Activated CD4-positive, CD25-positive, alpha-beta regulatory T cell treated with anti-CD3 and anti-CD28 coated beads, Interleukin-2, amount 50 U/mL, for 16 hours (primary cell): Measurements from ENCODE around the gene NUDT15.
"Not testable (repeated sequence)": the region's sequence is repeated elsewhere in the genome, so short reads cannot be mapped to it uniquely, and the experiment has no call there.

Experiments
- DNase-seq: peaks from one replicate; pipeline ENCODE4 v3.0.0-alpha.2; 2020; ENCODE audit warnings: low read depth, low spot score

NUDT15 gene

DNA sequence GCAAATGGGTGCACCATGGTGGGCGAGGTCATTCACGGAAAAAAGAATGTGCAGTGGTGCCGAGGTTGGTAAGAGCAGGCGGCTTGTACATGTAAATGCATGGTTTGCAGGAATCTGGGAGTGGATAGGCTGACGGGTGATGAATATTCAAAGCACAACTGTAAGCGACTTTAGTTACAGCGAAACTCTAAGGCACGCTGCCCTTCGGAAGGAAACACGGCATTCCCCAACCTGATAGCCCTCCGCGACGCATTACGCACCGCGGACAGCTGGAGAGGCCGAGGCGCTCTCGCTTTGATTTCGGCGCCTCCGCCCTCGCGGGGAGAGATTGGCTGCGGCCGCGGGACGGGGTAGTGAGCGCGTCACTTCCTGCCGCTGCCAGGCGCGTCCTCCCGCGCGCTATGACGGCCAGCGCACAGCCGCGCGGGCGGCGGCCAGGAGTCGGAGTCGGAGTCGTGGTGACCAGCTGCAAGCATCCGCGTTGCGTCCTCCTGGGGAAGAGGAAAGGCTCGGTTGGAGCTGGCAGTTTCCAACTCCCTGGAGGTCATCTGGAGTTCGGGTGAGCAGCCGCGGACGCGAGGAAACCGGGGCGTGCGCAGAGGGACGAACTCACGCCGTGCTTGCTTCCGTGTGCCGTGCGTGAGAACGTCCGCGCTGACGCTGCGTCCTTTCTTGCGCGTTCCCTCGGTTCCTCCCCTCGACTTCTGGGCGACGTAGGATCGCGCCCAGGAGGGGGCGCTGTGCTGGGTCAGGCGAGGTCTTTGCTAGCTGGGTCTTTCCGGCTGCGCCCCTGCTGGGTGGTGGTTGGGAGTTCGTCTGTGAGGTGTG, at the start of gene NUDT15:
NUDT15 (plus strand) TSS at position 381 of the 828 bp plus-strand sequence; CDS start at position 402, 21 bp downstream.
- peak; percentile 93 for DNase-seq

DNA sequence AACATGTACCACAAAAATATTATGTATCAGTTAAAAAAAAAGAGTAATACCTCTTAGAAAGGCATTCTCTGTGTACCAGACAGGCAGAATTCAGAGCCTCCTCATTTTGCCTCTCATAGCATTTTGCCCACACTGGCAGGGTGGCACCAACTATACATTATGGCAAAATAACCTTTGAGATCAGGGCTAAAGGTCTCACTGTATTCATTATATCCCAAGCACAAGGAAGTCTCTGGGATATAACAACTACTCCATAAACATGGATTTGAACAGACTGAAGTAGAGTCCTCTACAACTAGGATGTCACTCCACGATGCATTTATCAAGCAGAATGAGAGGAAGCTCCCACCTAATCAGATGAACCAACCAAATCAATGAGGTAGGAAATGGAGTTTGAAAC, 47.1 kb upstream of the NUDT15 start:
- no peak for DNase-seq

DNA sequence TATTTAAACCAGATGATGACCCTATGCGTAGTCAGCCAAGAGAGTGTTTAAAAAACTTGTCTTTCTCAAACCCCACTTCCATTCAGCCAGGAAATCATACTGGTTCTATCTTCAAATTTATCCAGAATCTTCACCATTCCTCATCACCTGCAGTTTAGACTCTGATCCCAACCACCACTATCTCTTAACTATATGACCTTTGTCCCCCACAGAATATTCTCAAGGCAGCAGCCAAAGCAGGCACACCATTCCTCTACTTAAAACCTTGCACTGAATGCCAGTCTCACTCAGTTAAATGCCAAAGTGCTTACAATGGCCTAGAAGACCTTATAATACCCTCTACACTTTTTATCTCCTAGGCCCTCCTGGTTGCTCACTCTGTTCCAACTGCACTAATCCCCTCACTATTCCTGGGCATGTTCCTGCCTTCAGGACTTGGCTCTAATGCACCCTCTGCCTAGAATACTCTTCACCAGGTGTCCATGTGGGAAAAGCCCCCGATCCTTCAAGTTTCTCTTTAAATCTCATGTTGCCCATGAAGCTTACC, 46.5 kb upstream of the NUDT15 start:
- DNase-seq: no peak

DNA sequence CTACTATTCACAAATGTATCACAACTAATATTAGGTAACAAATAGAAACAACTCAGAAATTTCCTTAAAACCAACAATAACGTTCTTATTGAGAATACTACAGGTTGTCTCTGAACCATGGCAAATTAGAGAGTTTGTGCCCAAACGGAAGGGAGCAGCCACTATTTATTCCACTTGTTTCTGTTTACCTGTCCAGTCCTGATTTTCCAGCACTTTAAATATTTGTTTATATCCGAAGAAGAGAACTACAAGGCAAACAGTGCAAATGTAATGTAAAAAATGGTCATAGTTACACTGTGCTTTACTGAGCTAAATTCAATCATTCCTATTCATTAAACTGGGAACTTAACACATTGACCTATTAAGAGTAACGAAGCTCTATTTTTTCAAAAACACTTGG, 45.7 kb upstream of the NUDT15 start:
- no peak for DNase-seq

DNA sequence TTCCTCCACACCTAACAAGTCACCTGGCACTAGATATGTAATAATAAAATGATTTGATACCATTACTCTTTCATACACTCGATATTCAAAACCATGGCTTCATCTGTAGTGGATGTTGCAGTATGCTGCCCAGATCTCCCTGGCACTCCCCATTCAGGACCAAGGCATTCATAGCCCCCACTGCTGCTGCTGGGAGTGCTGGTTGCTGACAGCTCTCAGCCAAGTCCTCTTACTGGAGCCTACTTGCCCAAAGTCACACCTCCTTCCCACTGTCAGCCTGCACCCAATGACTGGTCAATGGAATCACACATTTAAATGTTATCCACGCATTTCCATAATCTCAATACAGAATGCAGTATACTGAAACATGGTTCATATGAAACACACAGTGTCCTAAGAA, 40.1 kb upstream of the NUDT15 start:
- no peak for DNase-seq

DNA sequence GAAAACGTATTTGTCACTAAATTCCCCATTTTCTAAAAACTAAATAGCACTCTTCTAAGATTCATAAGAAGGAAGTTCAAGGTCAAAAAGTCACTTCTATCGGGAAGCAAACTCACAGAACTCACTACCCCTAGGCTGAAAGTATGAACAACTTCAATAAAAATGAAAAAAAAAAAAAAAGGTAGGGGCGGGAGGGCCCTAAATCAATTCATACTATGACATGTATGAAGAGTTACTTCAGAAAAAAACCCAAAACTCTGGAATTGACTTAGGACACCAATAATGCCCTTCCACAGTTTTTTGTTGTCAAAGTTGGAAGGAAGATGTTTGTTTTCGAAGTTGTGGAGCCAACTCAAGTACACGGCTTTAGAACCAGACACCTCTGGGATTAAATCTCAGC, 37.6 kb upstream of the NUDT15 start:
- no peak for DNase-seq

DNA sequence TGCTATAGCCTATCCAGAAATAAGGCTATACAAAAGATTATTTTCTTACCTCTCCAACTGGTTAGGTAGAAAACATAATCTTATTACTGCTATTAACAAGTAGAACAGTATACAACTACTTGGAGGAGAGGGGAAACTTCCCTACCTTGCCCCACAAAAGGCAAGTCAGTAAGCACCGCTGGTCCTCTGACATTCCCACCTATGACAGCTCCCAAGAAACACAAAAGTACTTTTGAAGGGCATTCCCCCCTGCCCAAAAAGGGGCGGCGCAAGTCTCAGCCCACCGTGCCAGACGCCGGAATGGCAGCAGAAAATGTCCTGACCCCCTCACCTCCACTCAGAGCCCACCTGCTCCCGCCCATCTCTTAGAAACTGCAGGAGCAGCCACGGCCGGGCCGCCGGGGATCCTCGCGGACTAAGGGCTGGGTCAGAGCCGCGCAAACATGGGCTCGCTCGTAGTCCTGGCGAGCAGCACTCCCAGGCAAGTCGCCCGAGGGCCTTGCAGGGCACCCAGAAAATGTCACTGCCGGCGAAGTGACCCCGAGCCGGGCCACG, 36.9 kb upstream of the NUDT15 start:
- DNase-seq: no peak

DNA sequence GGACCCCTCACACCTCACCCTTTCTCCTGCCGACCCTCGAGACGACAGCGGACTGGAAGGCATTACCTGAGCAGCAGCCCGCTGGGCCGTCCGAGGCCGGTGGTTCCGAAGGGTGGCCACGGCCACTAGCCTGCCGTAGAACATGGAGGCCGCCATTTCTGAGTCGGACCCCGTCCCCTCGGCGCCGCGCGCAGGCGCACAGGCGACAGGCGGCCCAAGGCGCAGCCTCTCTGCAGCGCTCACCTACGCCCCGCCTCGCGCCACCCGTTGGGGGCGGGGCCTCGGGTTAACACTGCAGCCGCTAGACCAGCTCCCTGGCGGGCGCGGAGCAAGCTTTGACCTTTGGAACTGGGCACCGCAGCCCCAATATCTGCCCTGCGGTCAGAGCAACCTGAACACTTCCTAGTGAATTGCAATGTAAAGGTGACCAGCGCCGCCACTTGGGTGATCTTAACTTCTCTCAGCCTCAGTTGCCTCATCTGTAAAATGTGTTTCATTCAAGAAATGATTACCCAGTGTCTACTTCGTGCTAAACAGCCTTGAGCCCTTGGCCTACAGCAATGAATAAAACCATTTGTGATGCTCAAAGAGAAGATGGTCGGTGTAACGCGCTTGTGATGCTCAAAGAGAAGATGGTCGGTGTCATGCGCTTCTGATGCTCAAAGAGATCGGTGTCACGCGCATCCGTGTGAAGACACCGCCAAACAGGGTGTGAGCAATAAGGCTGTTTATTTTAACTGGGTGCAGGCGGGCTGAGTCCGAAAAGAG, 36.2 kb upstream of the NUDT15 start, which contains the start of gene SUCLA2:
SUCLA2 (minus strand) TSS at position 160 of the 768 bp plus-strand sequence; CDS start at position 156, 4 bp downstream.
- peak; percentile 77 for DNase-seq

DNA sequence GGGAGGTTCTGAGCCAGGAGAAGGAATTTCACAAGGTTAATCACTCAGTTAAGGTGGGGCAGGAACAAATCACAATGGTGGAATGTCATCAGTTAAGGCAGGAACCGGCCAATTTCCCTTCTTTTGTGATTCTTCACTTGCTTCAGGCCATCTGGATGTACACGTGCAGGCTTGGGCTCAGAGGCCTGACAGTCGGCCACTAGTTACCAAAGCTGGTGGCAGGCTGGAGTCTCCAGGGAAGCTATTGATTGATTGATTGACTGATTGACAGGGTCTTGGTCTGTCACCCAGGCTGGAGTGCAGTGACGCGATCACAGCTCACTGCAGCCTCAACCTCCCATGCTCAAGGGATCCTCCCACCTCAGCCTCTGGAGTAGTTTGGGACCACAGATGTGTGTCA, 35.5 kb upstream of the NUDT15 start:
- not testable (repeated sequence) for DNase-seq

DNA sequence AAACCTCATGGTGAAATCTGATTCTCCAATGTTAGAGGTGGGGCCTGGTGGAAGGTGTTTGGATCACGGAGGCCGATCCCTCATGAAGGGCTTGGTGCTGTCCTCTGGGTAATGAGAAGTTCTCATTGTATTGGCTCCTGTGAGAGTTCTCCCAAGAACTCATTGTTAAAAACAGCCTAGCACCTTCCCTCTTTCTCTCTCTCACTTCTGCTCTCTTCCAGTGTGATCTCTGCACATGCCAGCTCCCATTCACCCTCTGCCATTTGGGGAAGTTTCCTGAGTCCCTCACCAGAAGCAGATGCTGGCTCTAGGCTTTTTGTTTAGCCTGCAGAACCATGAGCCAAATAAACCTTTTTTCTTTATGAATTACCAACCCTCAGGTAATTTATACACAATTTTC, 33.3 kb upstream of the NUDT15 start:
- no peak for DNase-seq

DNA sequence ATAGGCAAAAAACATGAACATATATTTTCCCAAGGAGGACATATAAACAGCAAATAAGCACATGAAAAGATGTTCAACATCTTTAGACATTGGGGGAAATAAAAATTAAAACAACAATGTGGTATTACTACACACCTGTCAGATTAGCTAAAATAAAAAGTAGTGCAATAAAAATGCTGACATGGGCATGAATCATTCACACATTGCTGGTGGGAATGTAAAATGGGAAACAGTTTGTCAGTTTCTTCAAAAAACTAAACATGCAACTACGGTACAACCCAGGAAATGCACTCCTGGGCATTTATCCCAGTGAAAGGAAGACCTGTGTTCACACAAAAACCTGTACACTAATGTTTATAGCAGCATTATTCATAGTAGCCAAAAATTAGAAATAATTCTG, 31.1 kb upstream of the NUDT15 start:
- DNase-seq: no peak

DNA sequence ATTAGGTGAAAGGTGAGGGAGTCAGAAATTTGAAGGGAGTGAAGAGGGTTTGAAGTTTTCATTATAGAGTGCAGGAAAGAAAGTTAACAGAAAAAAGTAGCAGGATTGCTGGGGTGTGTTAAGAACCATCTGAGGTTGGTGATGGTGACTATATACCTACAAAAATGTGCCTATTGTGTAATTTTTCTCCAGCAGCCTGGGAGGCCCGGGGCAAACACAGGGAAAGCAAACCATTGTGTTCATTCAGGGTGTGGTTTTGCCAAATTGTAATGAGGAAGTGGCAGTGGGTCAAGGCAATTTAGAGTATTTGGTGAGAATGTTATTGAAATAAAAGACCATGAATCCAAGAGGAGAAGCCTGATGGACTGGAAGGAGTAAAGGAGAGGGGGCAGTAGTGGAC, 28.2 kb upstream of the NUDT15 start:
- DNase-seq: no peak

DNA sequence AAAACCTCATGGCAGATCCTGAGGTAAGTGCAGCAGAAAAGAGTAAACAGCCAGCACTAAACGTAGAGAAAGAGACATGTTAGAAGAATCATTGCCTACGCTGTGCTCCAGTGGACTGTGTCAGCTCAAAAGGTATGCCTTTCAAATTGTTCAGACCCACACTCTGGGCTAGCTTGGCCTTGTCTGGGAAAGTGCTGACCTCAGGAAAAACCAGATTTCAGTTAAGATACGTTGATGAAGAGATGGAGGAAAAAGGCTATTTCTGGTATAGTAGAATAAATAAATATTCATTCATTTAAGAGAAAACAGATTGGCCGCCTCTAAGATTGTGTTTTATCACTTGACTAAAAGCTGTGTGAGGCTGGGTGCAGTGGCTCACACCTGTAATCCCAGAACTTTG, 26.8 kb upstream of the NUDT15 start:
- DNase-seq: no peak

DNA sequence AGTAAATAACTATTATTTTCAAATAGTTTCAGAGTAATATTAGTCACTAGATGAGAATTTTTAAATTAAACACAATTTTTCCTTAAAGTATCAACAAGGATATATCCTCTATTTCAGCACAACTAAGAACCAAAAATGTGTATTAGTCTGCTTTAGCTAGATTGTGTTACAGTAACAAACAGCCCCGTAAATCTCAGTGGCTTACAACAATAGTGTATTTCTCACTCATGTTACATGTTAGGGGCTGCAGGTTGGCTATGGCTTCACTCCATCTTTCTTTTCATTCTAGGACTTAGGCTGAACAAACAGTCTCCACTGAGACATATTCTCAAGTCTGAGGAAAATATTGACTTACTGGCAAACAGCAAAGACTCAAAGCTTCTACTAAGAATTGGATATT, 24.9 kb upstream of the NUDT15 start:
- no peak for DNase-seq

DNA sequence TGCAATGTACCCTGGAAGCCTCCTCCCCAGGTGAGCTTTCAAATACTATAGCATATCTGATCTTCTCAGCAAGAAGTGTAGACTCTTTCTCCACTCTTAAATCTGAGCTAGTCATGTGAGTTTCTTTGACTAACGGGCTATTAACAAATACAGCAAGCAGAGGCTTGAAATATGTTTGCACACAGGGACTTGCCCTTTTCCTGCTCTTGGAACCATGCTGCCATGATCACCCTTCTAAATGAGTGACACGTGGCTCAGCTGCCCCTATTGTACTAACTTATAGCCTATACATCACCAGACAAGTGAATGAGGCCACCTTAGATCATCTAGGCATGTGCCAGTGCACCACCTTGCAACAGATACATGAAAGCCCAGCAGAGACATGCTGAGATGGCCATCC, 23.2 kb upstream of the NUDT15 start:
- no peak for DNase-seq

DNA sequence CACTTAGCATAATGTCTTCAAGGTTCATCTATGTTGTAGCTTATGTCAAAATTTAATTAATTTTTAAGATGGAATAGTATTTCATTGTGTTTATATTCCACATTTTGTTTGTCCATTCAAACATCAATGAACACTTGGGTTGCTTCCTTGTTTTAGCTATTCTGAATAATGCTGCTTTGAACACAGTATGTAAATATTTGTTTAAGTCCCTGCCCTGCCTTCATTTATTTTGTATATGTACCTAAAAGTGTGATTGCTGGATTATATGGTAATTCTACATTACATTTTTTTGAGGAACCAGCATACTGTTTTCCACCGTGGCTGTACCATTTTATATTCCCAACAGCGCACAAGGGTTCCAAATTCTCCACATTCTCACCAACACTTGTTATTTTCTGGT, 18.9 kb upstream of the NUDT15 start:
- no peak for DNase-seq

DNA sequence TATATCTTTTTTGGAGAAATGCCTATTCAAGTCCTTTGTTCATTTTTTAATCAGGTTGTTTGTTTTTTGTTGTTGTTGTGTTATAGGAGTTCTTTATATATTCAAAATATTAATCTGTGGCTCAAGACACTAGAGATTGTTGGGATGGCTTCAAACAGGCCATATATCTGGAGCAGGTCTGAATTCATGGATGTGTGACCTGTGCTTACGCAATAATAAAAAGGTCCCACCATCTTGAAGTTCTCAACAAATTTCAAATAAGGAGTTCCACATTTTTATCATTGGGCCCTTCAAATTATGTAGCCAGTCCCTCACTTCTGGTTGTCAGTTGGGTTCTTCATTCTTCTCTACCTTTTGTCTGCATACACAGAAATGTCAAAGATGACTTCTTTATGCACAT, 17.7 kb upstream of the NUDT15 start:
- DNase-seq: no peak

DNA sequence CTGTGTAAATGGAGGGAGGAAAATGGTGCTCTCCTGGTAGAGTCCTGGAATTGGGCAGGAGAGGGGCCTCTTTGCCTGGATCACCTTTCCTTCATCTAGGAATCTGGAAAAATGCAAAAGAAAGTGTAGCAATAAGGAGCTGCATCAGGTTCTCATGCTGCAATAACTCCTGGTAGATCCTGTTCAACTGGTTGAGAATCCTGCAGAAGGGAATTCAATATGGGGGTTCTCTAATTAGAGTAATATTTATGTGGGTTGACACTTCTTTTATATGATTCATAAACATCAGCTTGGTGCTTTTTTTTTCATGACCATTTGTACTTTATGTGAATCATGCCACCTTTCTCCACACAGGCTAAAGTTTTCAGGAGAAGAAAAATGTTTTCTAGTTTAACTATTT, 9.5 kb upstream of the NUDT15 start:
- no peak for DNase-seq

DNA sequence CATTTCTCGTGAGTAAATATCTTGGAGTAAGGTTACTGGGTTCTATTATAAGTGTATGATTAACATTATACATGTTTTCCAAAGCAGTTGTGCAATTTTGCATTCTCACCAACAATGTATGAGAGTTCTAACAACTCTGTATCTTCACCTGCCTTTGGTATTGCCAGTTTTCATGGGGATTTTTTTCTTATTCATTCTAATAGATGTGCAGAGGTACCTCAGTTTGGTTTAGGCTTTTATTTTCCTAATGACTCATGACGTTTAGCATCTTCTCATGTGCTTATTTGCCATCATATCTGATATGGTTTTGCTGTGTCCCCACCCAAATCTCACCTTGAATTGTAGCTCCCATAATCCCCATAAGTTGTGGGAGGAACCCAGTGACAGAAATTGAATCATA, 7.7 kb upstream of the NUDT15 start:
- no peak for DNase-seq

DNA sequence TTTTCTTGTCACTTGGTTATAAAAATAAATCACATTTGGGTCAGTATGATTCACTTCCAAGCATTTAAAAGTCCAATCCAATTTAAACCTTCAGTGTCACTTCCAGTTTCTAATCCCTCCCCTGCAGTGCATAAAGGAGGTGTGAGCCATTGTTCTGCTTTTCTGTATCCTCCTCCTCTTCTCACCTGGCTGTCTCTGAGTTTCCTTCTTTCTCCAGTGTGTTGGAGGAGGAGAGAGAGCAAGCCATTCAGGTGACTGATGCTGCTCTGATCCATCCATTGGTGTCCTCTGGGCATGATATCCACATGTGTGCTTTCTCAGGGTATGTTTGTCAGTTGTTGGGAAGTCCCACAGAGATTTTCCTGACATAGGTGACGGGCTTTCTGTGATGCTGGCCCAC, 1.2 kb downstream of the NUDT15 start:
- DNase-seq: no peak

DNA sequence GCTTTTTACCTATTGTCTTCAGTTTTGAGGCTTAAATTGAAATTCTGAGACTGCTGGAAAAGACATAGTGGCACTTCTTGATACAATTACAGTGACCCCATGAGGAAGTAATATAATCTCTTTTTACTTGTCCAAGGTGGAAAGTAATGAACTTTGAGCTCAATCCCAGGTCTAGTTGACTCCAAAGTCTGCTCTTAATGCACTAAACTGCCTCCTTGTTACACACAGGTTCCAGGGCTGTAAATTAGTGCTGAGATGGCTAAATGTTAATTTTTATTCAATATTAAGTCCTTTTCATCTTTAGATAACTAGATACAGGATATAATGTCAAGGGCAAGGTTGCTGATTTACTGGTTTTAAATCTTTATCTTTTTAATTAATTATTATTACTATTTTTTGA, 2.5 kb downstream of the NUDT15 start:
- DNase-seq: no peak

DNA sequence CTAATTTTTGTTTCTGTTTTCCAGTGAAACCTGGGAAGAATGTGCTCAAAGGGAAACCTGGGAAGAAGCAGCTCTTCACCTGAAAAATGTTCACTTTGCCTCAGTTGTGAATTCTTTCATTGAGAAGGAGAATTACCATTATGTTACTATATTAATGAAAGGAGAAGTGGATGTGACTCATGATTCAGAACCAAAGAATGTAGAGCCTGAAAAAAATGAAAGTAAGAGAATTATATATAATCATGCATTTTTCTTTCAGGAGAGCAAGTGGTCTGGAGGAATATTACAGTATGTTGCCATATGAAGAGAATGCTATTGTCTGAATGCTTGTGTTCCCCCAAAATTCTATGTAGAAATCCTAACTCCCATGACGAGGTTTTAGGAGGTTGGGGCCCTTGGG, 3.4 kb downstream of the NUDT15 start:
- DNase-seq: no peak
